ENCODE data around the gene SDR39U1. TPM values are rescaled to one million over a fixed set of nuclear protein-coding genes. Genes with fewer than 3 reads are reported as not detected.

The SDR39U1 gene
- 18.8 and 24.2 TPM in 2 replicates for total RNA-seq

GRCh38 chr14:24442240-24443052, at the start of gene SDR39U1:
Gene SDR39U1, minus strand, starts transcription at chr14:24442776. Its CDS starts 7 bp downstream, at chr14:24442769.

GRCh38 chr14:24429395-24430142, 13.0 kb downstream of the SDR39U1 start, which contains the start of the genes CBLN3 and KHNYN:
Gene CBLN3, minus strand, starts transcription at chr14:24429668. Its CDS starts 614 bp downstream, at chr14:24429054.
Gene KHNYN, plus strand, starts transcription at chr14:24429954. Its CDS starts 777 bp downstream, at chr14:24430731.

GRCh38 chr14:24398653-24399446, 43.7 kb downstream of the SDR39U1 start, which contains the start of gene NYNRIN:
Gene NYNRIN, plus strand, starts transcription at chr14:24399003. Its CDS starts 244 bp downstream, at chr14:24399247.

Other genes with a start within 250 kb of the SDR39U1 start
- 58.4 and 59.5 TPM in 2 replicates for gene TM9SF1, start 247.3 kb downstream of the SDR39U1 start, total RNA-seq
- 0.17 TPM in 1 of 2 replicates, not detected in the other for gene TSSK4, start 237.1 kb downstream of the SDR39U1 start, total RNA-seq
- gene CHMP4A, start 229.3 kb downstream of the SDR39U1 start, total RNA-seq, result 32.4 and 48.6 TPM in 2 replicates
- 18.2 and 19.6 TPM in 2 replicates for gene MDP1, start 226.7 kb downstream of the SDR39U1 start, total RNA-seq
- 234 and 246 TPM in 2 replicates for gene NEDD8, start 210.4 kb downstream of the SDR39U1 start, total RNA-seq
- 53.1 and 54.3 TPM in 2 replicates for gene GMPR2, start 209.8 kb downstream of the SDR39U1 start, total RNA-seq
- 52.6 and 56.7 TPM in 2 replicates for gene TINF2, start 200.2 kb downstream of the SDR39U1 start, total RNA-seq
- gene TGM1, start 179.6 kb downstream of the SDR39U1 start, total RNA-seq, result 0.45 and 1.2 TPM in 2 replicates
- 32.1 and 33.9 TPM in 2 replicates for gene RABGGTA, start 171.2 kb downstream of the SDR39U1 start, total RNA-seq
- 27.4 and 28.2 TPM in 2 replicates for gene DHRS1, start 143.0 kb downstream of the SDR39U1 start, total RNA-seq
- 17.2 and 18.5 TPM in 2 replicates for gene NOP9, start 142.9 kb downstream of the SDR39U1 start, total RNA-seq
- 1.3 and 1.8 TPM in 2 replicates for gene CIDEB, start 134.8 kb downstream of the SDR39U1 start, total RNA-seq
- 1.0 and 3.0 TPM in 2 replicates for gene LTB4R2, start 132.6 kb downstream of the SDR39U1 start, total RNA-seq
- 0.84 and 1.0 TPM in 2 replicates for gene LTB4R, start 131.3 kb downstream of the SDR39U1 start, total RNA-seq
- gene ADCY4, start 107.7 kb downstream of the SDR39U1 start, total RNA-seq, result 0.15 and 0.17 TPM in 2 replicates
- 0.45 and 0.84 TPM in 2 replicates for gene RIPK3, start 102.8 kb downstream of the SDR39U1 start, total RNA-seq
- gene NFATC4, start 74.6 kb downstream of the SDR39U1 start, total RNA-seq, result 25.4 and 28.4 TPM in 2 replicates
- gene NYNRIN, start 43.8 kb downstream of the SDR39U1 start, total RNA-seq, result 7.9 and 9.6 TPM in 2 replicates
- gene CBLN3, start 13.1 kb downstream of the SDR39U1 start, total RNA-seq, result 0.34 and 0.74 TPM in 2 replicates
- gene KHNYN, start 12.8 kb downstream of the SDR39U1 start, total RNA-seq, result 23.9 and 27.1 TPM in 2 replicates
- not detected in 2 replicates for gene CMA1, start 65.5 kb upstream of the SDR39U1 start, total RNA-seq
- not detected in 2 replicates for gene CTSG, start 133.5 kb upstream of the SDR39U1 start, total RNA-seq
- gene GZMH, start 166.9 kb upstream of the SDR39U1 start, total RNA-seq, result not detected in 2 replicates
- not detected in 2 replicates for gene GZMB, start 191.4 kb upstream of the SDR39U1 start, total RNA-seq

Data from bronchus fibroblast of lung (primary cell).